PC-3 (cell line): ENCODE data around the gene TMEM200C.

ENCODE experiments used
- EZH2 ChIP-seq: fragments of 300-600 bp; sonication (generic); IDR thresholded peaks from one replicate; pipeline ENCODE4 v1.6.1; 2017; ENCODE audit warnings: antibody characterized with exemption, mild to moderate bottlenecking, low read length; ENCODE audit not compliant: unreplicated experiment
- TF ChIP-seq, protein P1 (sequence below): fragments of 300-600 bp; sonication (generic); conservative IDR thresholded peaks from 2 replicates; pipeline ENCODE4 v1.5.1; 2017; ENCODE audit warnings: antibody characterized with exemption, low read depth, mild to moderate bottlenecking, low read length

DNA sequence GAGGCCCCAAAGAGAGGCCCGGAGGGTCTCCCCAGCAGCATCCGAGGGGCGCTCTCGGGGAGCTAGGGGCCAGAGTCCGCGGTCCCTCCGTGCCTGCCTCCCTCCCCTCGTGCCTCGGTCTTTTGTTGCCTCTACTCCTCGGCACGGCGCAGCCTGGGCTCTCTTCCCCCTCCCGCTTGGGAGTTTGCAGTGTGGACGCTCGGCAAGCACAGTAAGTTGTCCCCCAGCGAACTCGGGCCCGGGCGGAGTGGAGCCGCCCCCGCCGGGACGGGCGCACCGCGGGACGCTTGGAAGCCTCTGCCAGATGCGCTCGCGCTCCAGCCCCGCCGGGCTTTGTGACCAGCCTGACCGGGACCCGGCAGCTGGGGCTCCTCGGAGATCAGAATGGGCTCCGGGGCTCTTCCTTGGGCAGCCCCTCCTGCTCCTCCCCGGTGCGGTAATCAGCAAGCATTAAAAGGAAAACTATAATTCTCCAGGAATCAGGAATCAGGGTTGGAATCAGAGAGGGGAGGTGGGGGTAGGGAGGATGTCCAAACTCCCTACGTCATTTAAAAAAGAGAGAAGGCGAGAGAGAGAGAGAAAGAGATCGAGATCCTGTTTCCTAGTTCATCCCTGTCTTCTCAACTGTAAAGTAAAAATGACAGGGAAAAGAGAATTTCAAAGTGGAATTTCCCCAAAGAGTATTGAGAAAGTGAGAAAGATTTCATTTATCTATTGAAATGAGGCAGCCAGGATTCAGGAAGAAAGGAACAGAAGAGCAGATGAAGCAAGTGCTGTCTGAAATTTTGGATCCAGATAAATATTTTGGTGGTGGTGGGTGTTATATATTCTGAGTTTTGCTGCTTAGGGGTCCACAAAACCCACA is 786 bp upstream of the TMEM200C start:
- TF ChIP-seq, protein P1, sequence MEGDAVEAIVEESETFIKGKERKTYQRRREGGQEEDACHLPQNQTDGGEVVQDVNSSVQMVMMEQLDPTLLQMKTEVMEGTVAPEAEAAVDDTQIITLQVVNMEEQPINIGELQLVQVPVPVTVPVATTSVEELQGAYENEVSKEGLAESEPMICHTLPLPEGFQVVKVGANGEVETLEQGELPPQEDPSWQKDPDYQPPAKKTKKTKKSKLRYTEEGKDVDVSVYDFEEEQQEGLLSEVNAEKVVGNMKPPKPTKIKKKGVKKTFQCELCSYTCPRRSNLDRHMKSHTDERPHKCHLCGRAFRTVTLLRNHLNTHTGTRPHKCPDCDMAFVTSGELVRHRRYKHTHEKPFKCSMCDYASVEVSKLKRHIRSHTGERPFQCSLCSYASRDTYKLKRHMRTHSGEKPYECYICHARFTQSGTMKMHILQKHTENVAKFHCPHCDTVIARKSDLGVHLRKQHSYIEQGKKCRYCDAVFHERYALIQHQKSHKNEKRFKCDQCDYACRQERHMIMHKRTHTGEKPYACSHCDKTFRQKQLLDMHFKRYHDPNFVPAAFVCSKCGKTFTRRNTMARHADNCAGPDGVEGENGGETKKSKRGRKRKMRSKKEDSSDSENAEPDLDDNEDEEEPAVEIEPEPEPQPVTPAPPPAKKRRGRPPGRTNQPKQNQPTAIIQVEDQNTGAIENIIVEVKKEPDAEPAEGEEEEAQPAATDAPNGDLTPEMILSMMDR = no peak
- TF ChIP-seq EZH2 = no peak
